HEK293T (cell line): ENCODE data around the gene MTMR12.
"Not testable (repeated sequence)": the region's sequence is repeated elsewhere in the genome, so short reads cannot be mapped to it uniquely, and the experiment has no call there.

Source experiments
- ARNT ChIP-seq: fragments of 450-650 bp; IDR thresholded peaks from 2 replicates; pipeline ENCODE4 v1.6.1; 2017; ENCODE audit warnings: mild to moderate bottlenecking
- BHLHE40 ChIP-seq: fragments of 450-650 bp; IDR thresholded peaks from 2 replicates; pipeline ENCODE4 v1.6.1; 2016; ENCODE audit warnings: mild to moderate bottlenecking, moderate library complexity, borderline replicate concordance
- CTBP1 ChIP-seq: fragments of 450-650 bp; IDR thresholded peaks from 2 replicates; pipeline ENCODE4 v1.6.1; 2016; ENCODE audit warnings: borderline replicate concordance
- ELF4 ChIP-seq: fragments of 450-650 bp; IDR thresholded peaks from 2 replicates; pipeline ENCODE4 v1.6.1; 2017; ENCODE audit warnings: antibody characterized with exemption
- FOXA1 ChIP-seq: fragments of 450-650 bp; IDR thresholded peaks from 2 replicates; pipeline ENCODE4 v1.6.1; 2016; ENCODE audit warnings: mild to moderate bottlenecking
- FOXK2 ChIP-seq: fragments of 450-650 bp; IDR thresholded peaks from 2 replicates; pipeline ENCODE4 v1.6.1; 2016; ENCODE audit warnings: mild to moderate bottlenecking
- FOXM1 ChIP-seq: fragments of 450-650 bp; IDR thresholded peaks from 2 replicates; pipeline ENCODE4 v1.6.1; 2017; ENCODE audit warnings: mild to moderate bottlenecking, borderline replicate concordance
- L3MBTL2 ChIP-seq: fragments of 450-650 bp; conservative IDR thresholded peaks from 2 replicates; pipeline ENCODE4 v1.6.1; 2016; ENCODE audit warnings: mild to moderate bottlenecking
- NFRKB ChIP-seq: fragments of 450-650 bp; IDR thresholded peaks from 2 replicates; pipeline ENCODE4 v1.6.1; 2016; ENCODE audit warnings: mild to moderate bottlenecking, moderate library complexity
- SP1 ChIP-seq: fragments of 450-650 bp; IDR thresholded peaks from 2 replicates; pipeline ENCODE4 v1.6.1; 2017
- SUZ12 ChIP-seq: fragments of 450-650 bp; IDR thresholded peaks from 2 replicates; pipeline ENCODE4 v1.6.1; 2016; ENCODE audit warnings: mild to moderate bottlenecking
- TARDBP ChIP-seq: fragments of 450-650 bp; IDR thresholded peaks from 2 replicates; pipeline ENCODE4 v1.6.1; 2016
- ZNF384 ChIP-seq: fragments of 450-650 bp; IDR thresholded peaks from 2 replicates; pipeline ENCODE4 v1.6.1; 2016

GRCh38 chr5:32287525-32287924, 25.2 kb downstream of the MTMR12 start:
- not testable (repeated sequence) for TF ChIP-seq ZNF384, TARDBP, SUZ12, SP1, FOXK2, FOXM1, L3MBTL2, BHLHE40, FOXA1, ELF4, ARNT, CTBP1, NFRKB
